Right lobe of liver (tissue), 6 donors: ENCODE data around the gene PDE12. TPM values are rescaled to one million over a fixed set of nuclear protein-coding genes. Genes with fewer than 3 reads are reported as not detected.

Experiments
- ATAC-seq, 4 donors: fragments of 200-7000 bp; cut with Tn5 transposase; one replicate each; pipeline ENCODE4 v1.9.1; 2020; ENCODE audit warnings: mild to moderate bottlenecking in 4 of 4, moderate library complexity in 4 of 4
- DNase-seq, 3 donors: peaks; one replicate each; pipeline ENCODE4 v3.0.0-alpha.2; 2020
- H3K27ac ChIP-seq, 3 donors: fragments of 200-600 bp; one replicate each; pipeline ENCODE4 v1.8.0; 2022
- H3K27me3 ChIP-seq, 2 donors: fragments of 200-600 bp; one replicate each; pipeline ENCODE4 v1.8.0; 2022
- H3K36me3 ChIP-seq, 4 donors: fragments of 200-600 bp; sonication (generic) in 1 of 4; one replicate each; pipeline versions ENCODE4 v1.5.1 to v1.8.0; 2017 to 2022; ENCODE audit warnings: control low read depth in 1 of 4
- H3K4me1 ChIP-seq, 4 donors: fragments of 200-600 bp; sonication (generic) in 1 of 4; one replicate each; pipeline versions ENCODE4 v1.5.1 to v1.8.0; 2017 to 2022; ENCODE audit warnings: control low read depth in 1 of 4
- H3K4me3 ChIP-seq, 3 donors: fragments of 200-600 bp; one replicate each; pipeline ENCODE4 v1.8.0; 2022
- H3K9me3 ChIP-seq, 4 donors: fragments of 200-600 bp; sonication (generic) in 1 of 4; one replicate each; pipeline versions ENCODE4 v1.5.1 to v1.8.0; 2017 to 2022; ENCODE audit warnings: control low read depth in 1 of 4
- CTCF ChIP-seq, 4 donors: fragments of 200-600 bp in 3 of 4; fragments of 450-650 bp in 1 of 4; IDR thresholded peaks; one replicate each; pipeline versions ENCODE4 v1.5.1 to v1.8.0; 2016 to 2022; ENCODE audit warnings: antibody characterized with exemption in 4 of 4, mild to moderate bottlenecking in 2 of 4
- POLR2A ChIP-seq: fragments of 450-650 bp; IDR thresholded peaks from one replicate; pipeline ENCODE4 v1.6.1; 2017; ENCODE audit warnings: antibody characterized with exemption, mild to moderate bottlenecking
- WGBS: methylation state at CpG from one replicate; pipeline ENCODE4 v1.1.6; 2018; ENCODE audit warnings: low coverage, low lambda C conversion rate; ENCODE audit not compliant: insufficient coverage; ENCODE audit errors: missing lambda C conversion rate; 5-methylcytosine and 5-hydroxymethylcytosine counted together
- intact Hi-C, 2 donors: fragments of 100-400 bp; cut with DNase I; formaldehyde crosslinking; loops; one replicate each; pipeline versions ENCODE4 v1.11.2 to v1.14.1; 2022
- long read RNA-seq: library from polyadenylated mRNA; unstranded; transcript quantifications from one replicate; pipeline ENCODE4 v2.0.0, GENCODE V29; 2019
- total RNA-seq, 6 experiments: library from RNA; depleted of rRNA in 2 of 6; stranded (reverse); fragments of >200 nt in 2 of 6; fragmentation: NEBNext Ultra II Directional in 3 of 6; extraction: Animal tissue kit (Norgen Biotek cat#: 25700) in 3 of 6; gene quantifications; one replicate each; pipeline versions ENCODE4 v1.1.0 to v1.2.4, GENCODE V29; 2016 to 2023
- donor health status: DM: no; HTN: yes; CAD: no.
- donor health status: DM: no; HTN: no; CAD: no.
- donor health status: DM: no; HTN: no; CAD: no.
- donor health status: DM: no; HTN: yes; CAD: no.
- donor health status: DM: no; HTN: yes; CAD: no.

The PDE12 gene
- 10 to 100 TPM; 12.1 to 20.7 (median 14.9) TPM for total RNA-seq
- long read RNA-seq, full-length matches to known transcripts = 2 of 2 reads
- long read RNA-seq, partial matches to known transcripts = 0 of 2 reads
- long read RNA-seq, other reads (novel, unspliced or antisense) = 0 of 2 reads

- under 1% methylated on average over 50 of the region's 54 CpGs for WGBS
- DNase-seq (peak; percentile 88 to 91 (median 91)), ATAC-seq (peak; percentile 91 to 95 (median 94))
- Histone ChIP-seq H3K27ac (peak within 1 kb of the TSS; percentile 75 to 96 (median 91)), H3K9me3 (no peaks in the 10 kb centered on the region), H3K36me3 (peaks cover 0 to 14% (median 4%) of the 10 kb centered on the region in 4 donors), H3K4me3 (peak within 1 kb of the TSS; percentile 77 to 90 (median 87)), H3K4me1 (peaks cover 0 to 22% (median 10%) of the 10 kb centered on the region in 4 donors), H3K27me3 (no peaks in the 10 kb centered on the region)
- TF ChIP-seq CTCF (IDR thresholded peaks at IDR 0.05) = no peak
- TF ChIP-seq POLR2A = peak; percentile 84
- intact Hi-C loops = loop anchor here in 1 of 2 donors (5.0 kb wide), 1 partner anchor 41 kb away; the partner anchor contains the start of gene ARF4
Observed at GRCh38 chr3:57555738-57556458, at the start of gene PDE12. Gene PDE12 (plus strand): TSS chr3:57556274. CDS start chr3:57556380, 106 bp downstream.

- no peaks in the 10 kb centered on the region for H3K27me3 ChIP-seq
- TF ChIP-seq CTCF (IDR thresholded peaks at IDR 0.05) (no peak), POLR2A (no peak)
- H3K4me1 ChIP-seq = no peaks in the 10 kb centered on the region
- DNase-seq (no peak), ATAC-seq (no peak)
- 59% methylated on average over 2 of the region's 2 CpGs for WGBS
- no peaks in the 10 kb centered on the region for H3K36me3 ChIP-seq
- intact Hi-C loops = no loop called here
- no peak overlapping the region for H3K4me3 ChIP-seq
- no peak overlapping the region for H3K27ac ChIP-seq
- H3K9me3 ChIP-seq = no peaks in the 10 kb centered on the region
Observed at GRCh38 chr3:57512166-57512565, 43.9 kb upstream of the PDE12 start.

GRCh38 chr3:57518276-57518915 lies 37.7 kb upstream of the PDE12 start:
- 47% methylated on average over 3 of the region's 3 CpGs for WGBS
- Histone ChIP-seq H3K9me3 (no peaks in the 10 kb centered on the region), H3K36me3 (no peaks in the 10 kb centered on the region), H3K4me1 (no peaks in the 10 kb centered on the region), H3K27me3 (no peaks in the 10 kb centered on the region), H3K4me3 (no peak overlapping the region), H3K27ac (no peak overlapping the region)
- no peak for ATAC-seq
- DNase-seq = no peak
- intact Hi-C loops = no loop called here
- TF ChIP-seq POLR2A = no peak
- no peak for TF ChIP-seq CTCF (IDR thresholded peaks at IDR 0.05)

GRCh38 chr3:57530071-57530608 lies 25.9 kb upstream of the PDE12 start:
- Histone ChIP-seq H3K27ac (no peak overlapping the region), H3K36me3 (no peaks in the 10 kb centered on the region), H3K4me1 (no peaks in the 10 kb centered on the region), H3K27me3 (no peaks in the 10 kb centered on the region), H3K4me3 (no peak overlapping the region), H3K9me3 (no peaks in the 10 kb centered on the region)
- TF ChIP-seq CTCF (IDR thresholded peaks at IDR 0.05) = no peak
- no peak for TF ChIP-seq POLR2A
- intact Hi-C loops = no loop called here
- no peak for DNase-seq
- no peak for ATAC-seq
